ENCODE results near the gene BMERB1.
"Not testable (repeated sequence)": the region's sequence is repeated elsewhere in the genome, so short reads cannot be mapped to it uniquely, and the experiment has no call there.

The BMERB1 gene

DNA sequence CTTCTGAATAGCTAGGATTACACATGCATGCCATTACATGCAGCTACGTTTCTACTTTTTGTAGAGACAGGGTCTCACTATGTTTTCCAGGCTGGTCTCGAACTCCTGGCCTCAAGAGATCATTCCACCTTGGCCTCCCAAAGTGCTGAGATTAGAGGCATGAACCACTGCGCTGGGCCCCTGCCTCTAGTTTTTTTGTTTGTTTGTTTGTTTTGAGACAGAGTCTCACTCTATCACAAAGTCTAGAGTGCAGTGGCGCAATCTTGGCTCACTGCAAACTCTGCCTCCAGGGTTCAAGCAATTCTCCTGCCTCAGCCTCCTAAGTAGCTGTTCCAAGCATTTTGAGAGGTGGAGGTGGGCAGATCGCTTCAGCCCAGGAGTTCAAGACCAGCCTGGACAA lies 12.7 kb upstream of the BMERB1 start:
- H3K9me3 ChIP-seq (ENCODE audit: control insufficient read depth in 5 of 5, low read length in 5 of 5); H3K27ac ChIP-seq (ENCODE audit: low read depth, low read length); H3K4me3 ChIP-seq (ENCODE audit: low read depth in 1 of 5, low read length in 5 of 5); H3K27me3 ChIP-seq (ENCODE audit: control insufficient read depth in 5 of 5, insufficient read depth in 4 of 5, low read length in 5 of 5); H3K9ac ChIP-seq (ENCODE audit: low read length in 5 of 5); H3K4me1 ChIP-seq (ENCODE audit: control insufficient read depth in 5 of 5, insufficient read depth in 5 of 5, low read length in 5 of 5); H3K36me3 ChIP-seq (ENCODE audit: control insufficient read depth in 5 of 5, insufficient read depth in 5 of 5, low read length in 5 of 5): not testable (repeated sequence)

DNA sequence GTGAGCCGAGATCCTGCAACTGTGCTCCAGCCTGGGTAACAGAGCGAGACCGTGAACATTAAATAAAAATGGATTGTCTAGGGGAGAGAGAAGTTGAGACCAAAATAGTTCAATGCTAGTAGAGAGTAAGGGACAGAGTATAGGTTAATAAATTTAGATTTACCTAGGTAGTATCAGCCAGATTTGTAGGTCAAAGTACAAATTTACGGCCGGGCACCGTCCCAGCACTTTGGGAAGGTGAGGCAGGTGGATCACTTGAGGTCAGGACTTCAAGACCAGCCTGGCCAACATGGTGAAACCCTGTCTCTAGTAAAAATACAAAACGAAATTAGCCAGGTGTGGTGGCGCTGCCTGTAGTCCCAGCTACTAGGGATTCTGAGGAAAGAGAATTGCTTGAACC lies 12.2 kb upstream of the BMERB1 start:
- H3K9ac ChIP-seq (ENCODE audit: low read length in 5 of 5): no peak overlapping the region
- no peaks in the 10 kb centered on the region for H3K36me3 ChIP-seq (ENCODE audit: control insufficient read depth in 5 of 5, insufficient read depth in 5 of 5, low read length in 5 of 5)
- no peak overlapping the region for H3K27ac ChIP-seq (ENCODE audit: low read depth, low read length)
- H3K9me3 ChIP-seq (ENCODE audit: control insufficient read depth in 5 of 5, low read length in 5 of 5): no peaks in the 10 kb centered on the region
- H3K4me1 ChIP-seq (ENCODE audit: control insufficient read depth in 5 of 5, insufficient read depth in 5 of 5, low read length in 5 of 5): no peaks in the 10 kb centered on the region
- H3K27me3 ChIP-seq (ENCODE audit: control insufficient read depth in 5 of 5, insufficient read depth in 4 of 5, low read length in 5 of 5): no peaks in the 10 kb centered on the region
- no peak overlapping the region for H3K4me3 ChIP-seq (ENCODE audit: low read depth in 1 of 5, low read length in 5 of 5)

DNA sequence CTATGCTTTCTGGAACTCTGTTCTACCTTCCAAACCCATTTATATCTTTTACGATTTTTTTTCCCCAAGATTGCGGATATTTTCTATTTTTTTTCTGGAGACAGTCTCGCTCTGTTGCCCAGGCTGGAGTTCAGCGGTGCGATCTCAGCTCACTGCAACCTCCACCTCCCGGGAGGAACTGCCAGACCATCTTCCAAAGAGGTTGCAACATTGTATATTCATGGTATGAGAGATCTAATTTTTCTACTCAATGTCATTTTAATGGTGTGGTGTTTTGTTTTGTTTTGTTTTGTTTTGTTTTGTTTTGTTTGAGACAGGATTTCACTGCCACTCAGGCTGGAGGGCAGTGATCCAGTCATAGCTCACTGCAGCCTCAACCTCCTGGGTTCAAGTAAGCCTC lies 8.5 kb upstream of the BMERB1 start:
- Histone ChIP-seq H3K27me3 (ENCODE audit: control insufficient read depth in 5 of 5, insufficient read depth in 4 of 5, low read length in 5 of 5) (no peaks in the 10 kb centered on the region), H3K9ac (ENCODE audit: low read length in 5 of 5) (no peak overlapping the region), H3K4me1 (ENCODE audit: control insufficient read depth in 5 of 5, insufficient read depth in 5 of 5, low read length in 5 of 5) (no peaks in the 10 kb centered on the region), H3K27ac (ENCODE audit: low read depth, low read length) (no peak overlapping the region), H3K4me3 (ENCODE audit: low read depth in 1 of 5, low read length in 5 of 5) (no peak overlapping the region), H3K36me3 (ENCODE audit: control insufficient read depth in 5 of 5, insufficient read depth in 5 of 5, low read length in 5 of 5) (no peaks in the 10 kb centered on the region), H3K9me3 (ENCODE audit: control insufficient read depth in 5 of 5, low read length in 5 of 5) (no peaks in the 10 kb centered on the region)

DNA sequence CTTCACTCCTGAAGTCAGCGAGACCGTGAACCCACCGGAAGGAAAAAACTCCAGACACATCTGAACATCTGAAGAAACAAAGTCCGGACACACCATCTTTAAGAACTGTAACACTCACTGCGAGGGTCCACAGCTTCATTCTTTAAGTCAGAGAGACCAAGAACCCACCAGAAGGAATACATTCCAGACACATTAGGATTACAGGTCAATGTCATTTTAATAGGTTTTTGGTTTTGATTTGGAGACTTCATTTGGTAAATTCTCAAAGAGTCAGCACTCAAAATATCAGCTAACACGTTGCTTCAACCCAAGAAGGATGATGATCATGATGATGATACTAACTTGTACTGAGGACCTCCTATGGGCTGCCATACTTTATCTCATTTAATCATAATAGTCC lies 7.6 kb upstream of the BMERB1 start:
- no peaks in the 10 kb centered on the region for H3K27me3 ChIP-seq (ENCODE audit: control insufficient read depth in 5 of 5, insufficient read depth in 4 of 5, low read length in 5 of 5)
- no peak overlapping the region for H3K4me3 ChIP-seq (ENCODE audit: low read depth in 1 of 5, low read length in 5 of 5)
- no peak overlapping the region for H3K9ac ChIP-seq (ENCODE audit: low read length in 5 of 5)
- H3K9me3 ChIP-seq (ENCODE audit: control insufficient read depth in 5 of 5, low read length in 5 of 5): no peaks in the 10 kb centered on the region
- H3K4me1 ChIP-seq (ENCODE audit: control insufficient read depth in 5 of 5, insufficient read depth in 5 of 5, low read length in 5 of 5): no peaks in the 10 kb centered on the region
- no peaks in the 10 kb centered on the region for H3K36me3 ChIP-seq (ENCODE audit: control insufficient read depth in 5 of 5, insufficient read depth in 5 of 5, low read length in 5 of 5)
- H3K27ac ChIP-seq (ENCODE audit: low read depth, low read length): no peak overlapping the region

DNA sequence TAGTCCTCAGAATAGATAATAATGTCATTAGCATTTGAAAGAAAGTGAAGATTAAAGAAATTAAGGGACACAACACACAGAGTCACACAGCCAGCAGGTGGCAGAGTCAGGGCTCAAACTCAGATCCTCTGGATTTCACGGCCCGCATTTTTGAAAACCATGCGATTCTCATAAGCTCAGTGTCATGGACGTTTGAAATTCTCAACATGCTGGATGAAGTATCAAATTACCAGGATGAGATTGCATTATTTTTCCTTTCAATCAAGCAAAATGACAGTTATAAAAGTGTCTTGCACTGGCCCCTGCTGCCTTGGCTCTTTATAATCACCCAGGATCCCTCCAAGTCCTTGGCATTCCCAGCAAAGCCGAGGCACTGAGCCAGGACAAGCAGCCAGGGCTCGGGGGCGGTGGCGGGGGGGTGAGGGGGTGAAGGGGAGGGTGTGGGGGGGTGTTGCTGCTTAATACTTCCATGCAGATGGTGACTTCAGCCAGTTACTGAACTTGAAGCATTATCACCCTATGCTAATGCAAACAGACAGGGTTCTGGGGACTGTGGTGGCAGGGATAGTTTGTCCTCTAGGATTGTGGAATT lies 6.6 kb upstream of the BMERB1 start:
- Histone ChIP-seq H3K9ac (ENCODE audit: low read length in 5 of 5) (peak overlapping the region in 1 of 5 donors; percentile 24), H3K27ac (ENCODE audit: low read depth, low read length) (no peak overlapping the region), H3K9me3 (ENCODE audit: control insufficient read depth in 5 of 5, low read length in 5 of 5) (no peaks in the 10 kb centered on the region), H3K27me3 (ENCODE audit: control insufficient read depth in 5 of 5, insufficient read depth in 4 of 5, low read length in 5 of 5) (no peaks in the 10 kb centered on the region), H3K4me1 (ENCODE audit: control insufficient read depth in 5 of 5, insufficient read depth in 5 of 5, low read length in 5 of 5) (no peaks in the 10 kb centered on the region), H3K36me3 (ENCODE audit: control insufficient read depth in 5 of 5, insufficient read depth in 5 of 5, low read length in 5 of 5) (no peaks in the 10 kb centered on the region), H3K4me3 (ENCODE audit: low read depth in 1 of 5, low read length in 5 of 5) (peak overlapping the region in 2 of 5 donors; percentile 48 to 53)

DNA sequence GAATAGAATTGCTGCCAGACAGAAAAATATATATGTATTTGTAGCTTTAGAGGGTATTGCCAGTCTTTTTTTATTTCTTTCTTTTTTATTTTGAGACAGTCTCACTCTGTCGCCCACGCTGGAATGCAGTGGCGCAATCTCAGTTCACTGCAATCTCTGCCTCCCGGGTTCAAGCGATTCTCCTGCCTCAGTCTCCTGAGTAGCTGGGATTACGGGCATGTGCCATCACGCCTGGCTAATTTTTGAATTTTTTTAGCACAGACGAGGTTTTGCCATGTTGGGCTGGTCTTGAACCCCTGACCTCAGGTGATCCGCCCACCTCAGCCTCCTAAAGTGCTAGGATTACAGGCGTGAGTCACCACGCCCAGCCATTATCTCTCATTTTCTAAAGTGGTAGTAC lies 3.5 kb upstream of the BMERB1 start:
- not testable (repeated sequence) for H3K27ac ChIP-seq (ENCODE audit: low read depth, low read length); H3K4me3 ChIP-seq (ENCODE audit: low read depth in 1 of 5, low read length in 5 of 5); H3K9ac ChIP-seq (ENCODE audit: low read length in 5 of 5); H3K36me3 ChIP-seq (ENCODE audit: control insufficient read depth in 5 of 5, insufficient read depth in 5 of 5, low read length in 5 of 5); H3K9me3 ChIP-seq (ENCODE audit: control insufficient read depth in 5 of 5, low read length in 5 of 5); H3K27me3 ChIP-seq (ENCODE audit: control insufficient read depth in 5 of 5, insufficient read depth in 4 of 5, low read length in 5 of 5)
- peaks cover 0 to 16% (median 15%) of the 10 kb centered on the region in 5 donors for H3K4me1 ChIP-seq (ENCODE audit: control insufficient read depth in 5 of 5, insufficient read depth in 5 of 5, low read length in 5 of 5)

DNA sequence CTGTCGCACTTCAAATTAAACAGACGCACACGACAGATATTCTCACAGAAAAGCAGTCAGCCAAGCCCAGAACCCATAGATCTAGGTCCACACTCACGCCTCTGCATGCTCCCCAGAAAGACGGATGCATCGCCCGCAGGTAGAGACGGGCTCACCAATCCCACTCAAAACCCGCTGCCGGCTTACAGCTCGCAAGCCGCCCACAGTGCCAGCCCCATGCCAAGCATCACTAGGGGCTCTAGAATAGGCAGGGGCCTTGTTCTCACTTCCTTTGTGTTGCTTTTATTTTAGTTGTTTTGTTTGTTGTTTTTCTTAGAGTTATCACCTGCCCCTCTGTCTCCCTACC lies 336 bp upstream of the BMERB1 start:
- Histone ChIP-seq H3K27me3 (ENCODE audit: control insufficient read depth in 5 of 5, insufficient read depth in 4 of 5, low read length in 5 of 5) (no peaks in the 10 kb centered on the region), H3K27ac (ENCODE audit: low read depth, low read length) (no peak overlapping the region), H3K36me3 (ENCODE audit: control insufficient read depth in 5 of 5, insufficient read depth in 5 of 5, low read length in 5 of 5) (no peaks in the 10 kb centered on the region), H3K4me1 (ENCODE audit: control insufficient read depth in 5 of 5, insufficient read depth in 5 of 5, low read length in 5 of 5) (peaks cover 0 to 18% (median 15%) of the 10 kb centered on the region in 5 donors), H3K9ac (ENCODE audit: low read length in 5 of 5) (no peak overlapping the region), H3K9me3 (ENCODE audit: control insufficient read depth in 5 of 5, low read length in 5 of 5) (no peaks in the 10 kb centered on the region), H3K4me3 (ENCODE audit: low read depth in 1 of 5, low read length in 5 of 5) (peak overlapping the region in 4 of 5 donors; percentile 78 to 94 (median 86))

DNA sequence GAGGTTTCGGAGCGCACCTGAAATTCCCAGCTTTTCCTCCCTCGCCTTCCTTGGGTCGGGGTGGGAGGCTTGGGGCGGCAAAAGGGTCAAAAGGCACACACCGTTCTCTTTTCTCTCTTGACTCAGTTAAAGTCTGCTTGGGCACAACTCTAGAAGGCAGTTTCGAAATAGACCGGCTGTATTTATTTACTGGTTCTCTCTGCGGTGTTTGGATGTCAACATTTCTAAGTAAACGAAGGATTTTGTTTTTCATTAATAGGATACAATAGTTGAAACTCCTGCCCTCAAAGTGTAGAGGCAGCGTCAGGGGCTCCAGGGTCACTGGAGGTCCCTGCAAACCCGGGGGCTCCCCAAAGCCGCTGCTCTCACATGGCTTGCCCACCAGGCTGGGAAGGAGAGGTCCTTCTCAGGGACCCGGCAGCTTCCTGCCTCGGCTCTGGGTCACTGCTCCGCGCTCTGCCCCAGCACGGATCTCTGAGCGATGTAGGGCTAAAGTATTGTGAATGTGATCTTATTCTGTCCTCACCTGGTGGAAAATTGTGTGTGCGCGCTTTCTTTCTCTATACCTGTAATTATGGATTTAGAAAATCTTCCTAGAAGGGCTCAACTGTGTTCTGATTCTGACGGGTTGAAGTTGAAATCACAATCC lies 952 bp downstream of the BMERB1 start:
- Histone ChIP-seq H3K27ac (ENCODE audit: low read depth, low read length) (peak overlapping the region; percentile 30), H3K27me3 (ENCODE audit: control insufficient read depth in 5 of 5, insufficient read depth in 4 of 5, low read length in 5 of 5) (no peaks in the 10 kb centered on the region), H3K9me3 (ENCODE audit: control insufficient read depth in 5 of 5, low read length in 5 of 5) (no peaks in the 10 kb centered on the region), H3K4me1 (ENCODE audit: control insufficient read depth in 5 of 5, insufficient read depth in 5 of 5, low read length in 5 of 5) (peaks cover 0 to 29% (median 23%) of the 10 kb centered on the region in 5 donors), H3K9ac (ENCODE audit: low read length in 5 of 5) (peak overlapping the region in 4 of 5 donors; percentile 45 to 77 (median 64)), H3K4me3 (ENCODE audit: low read depth in 1 of 5, low read length in 5 of 5) (peak overlapping the region; percentile 78 to 94 (median 83)), H3K36me3 (ENCODE audit: control insufficient read depth in 5 of 5, insufficient read depth in 5 of 5, low read length in 5 of 5) (no peaks in the 10 kb centered on the region)

DNA sequence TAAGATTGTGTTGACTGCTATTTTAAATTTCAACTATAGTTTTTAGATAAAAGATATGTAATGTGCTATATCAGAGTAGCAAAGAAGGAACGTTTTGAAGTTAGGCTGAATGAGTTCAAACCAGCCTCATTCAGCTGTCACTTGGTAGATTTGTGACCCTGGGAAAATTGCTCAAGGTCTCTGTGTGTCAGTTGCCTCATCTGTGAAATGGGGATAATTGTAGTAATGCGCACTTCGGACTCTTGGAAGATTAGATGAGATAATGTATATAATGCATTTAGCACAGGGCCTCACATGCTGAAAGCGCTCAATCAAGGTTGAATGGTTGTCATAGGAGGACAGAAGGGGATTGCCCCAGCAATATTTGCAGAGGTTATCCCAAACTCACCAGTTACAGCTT lies 4.7 kb downstream of the BMERB1 start:
- no peak overlapping the region for H3K9ac ChIP-seq (ENCODE audit: low read length in 5 of 5)
- no peaks in the 10 kb centered on the region for H3K9me3 ChIP-seq (ENCODE audit: control insufficient read depth in 5 of 5, low read length in 5 of 5)
- H3K27ac ChIP-seq (ENCODE audit: low read depth, low read length): no peak overlapping the region
- H3K27me3 ChIP-seq (ENCODE audit: control insufficient read depth in 5 of 5, insufficient read depth in 4 of 5, low read length in 5 of 5): no peaks in the 10 kb centered on the region
- no peak overlapping the region for H3K4me3 ChIP-seq (ENCODE audit: low read depth in 1 of 5, low read length in 5 of 5)
- H3K4me1 ChIP-seq (ENCODE audit: control insufficient read depth in 5 of 5, insufficient read depth in 5 of 5, low read length in 5 of 5): peaks cover 4 to 34% (median 29%) of the 10 kb centered on the region in 5 donors
- no peaks in the 10 kb centered on the region for H3K36me3 ChIP-seq (ENCODE audit: control insufficient read depth in 5 of 5, insufficient read depth in 5 of 5, low read length in 5 of 5)

DNA sequence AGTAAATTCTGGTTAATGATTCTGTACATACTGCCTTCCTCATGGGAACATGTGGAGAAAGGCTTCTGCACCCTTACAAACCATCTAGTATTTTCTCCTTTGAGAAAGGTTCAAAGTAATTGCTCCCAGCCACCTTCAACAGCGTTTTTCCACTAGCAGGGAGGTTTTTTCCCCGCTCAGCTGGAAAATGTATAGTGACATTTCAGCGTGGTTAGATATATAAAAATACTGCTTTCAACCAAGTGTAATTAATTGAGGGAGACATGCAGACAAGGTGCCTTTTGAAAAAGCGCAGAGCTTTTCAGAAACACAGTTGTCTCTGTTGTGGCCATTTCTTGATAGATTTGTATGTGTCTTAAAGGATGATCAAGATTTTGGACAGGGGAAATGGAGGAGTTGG lies 5.1 kb downstream of the BMERB1 start:
- Histone ChIP-seq H3K27me3 (ENCODE audit: control insufficient read depth in 5 of 5, insufficient read depth in 4 of 5, low read length in 5 of 5) (no peaks in the 10 kb centered on the region), H3K27ac (ENCODE audit: low read depth, low read length) (peak overlapping the region; percentile 35), H3K4me1 (ENCODE audit: control insufficient read depth in 5 of 5, insufficient read depth in 5 of 5, low read length in 5 of 5) (peaks cover 4 to 33% (median 29%) of the 10 kb centered on the region in 5 donors), H3K36me3 (ENCODE audit: control insufficient read depth in 5 of 5, insufficient read depth in 5 of 5, low read length in 5 of 5) (no peaks in the 10 kb centered on the region), H3K9ac (ENCODE audit: low read length in 5 of 5) (no peak overlapping the region), H3K9me3 (ENCODE audit: control insufficient read depth in 5 of 5, low read length in 5 of 5) (no peaks in the 10 kb centered on the region), H3K4me3 (ENCODE audit: low read depth in 1 of 5, low read length in 5 of 5) (no peak overlapping the region)

All from subcutaneous abdominal adipose tissue (tissue), 5 donors.